SK-N-SH (cell line): ENCODE measurements around the gene NECAB2. TPM values are rescaled to one million over a fixed set of nuclear protein-coding genes. Genes with fewer than 3 reads are reported as not detected.

Experiments
- CTCF ChIA-PET: fragments of 300-600, 350-600 bp; formaldehyde crosslinking; extraction: SDS; loops from one replicate; lab custom pipeline; 2021; lab: Yijun Ruan, JAX
- POLR2A ChIA-PET: fragments of 350-600 bp; sonication (Branson Sonifier 250); formaldehyde crosslinking; extraction: SDS; loops from one replicate; lab custom pipeline; 2020; ENCODE audit warnings: antibody characterized with exemption, inconsistent platforms; lab: Yijun Ruan, JAX
- DNase-seq: peaks from one replicate; pipeline ENCODE4 v3.0.0; 2012
- H2AFZ ChIP-seq: fragments of 200-600 bp; sonication (generic); 2 replicates; pipeline ENCODE4 v1.8.1; 2016; ENCODE audit warnings: antibody characterized with exemption, mild to moderate bottlenecking, low read depth
- H3F3A ChIP-seq: fragments of 200-600 bp; sonication (generic); replicated peaks from 2 replicates; pipeline ENCODE3; 2016; ENCODE audit warnings: antibody characterized with exemption, mild to moderate bottlenecking; ENCODE audit not compliant: insufficient read depth
- H3K27ac ChIP-seq, 2 experiments: fragments of 200-500 bp in 1 of 2; fragments of 200-600 bp in 1 of 2; sonication (Bioruptor generic) in 1 of 2; sonication (generic), shearing (Covaris generic) in 1 of 2; 2 replicates each; pipeline versions ENCODE4 v1.5.1 to v1.6.1; 2014 to 2016; ENCODE audit warnings: low read depth in 2 of 2, inconsistent platforms in 1 of 2, low read length in 1 of 2, mild to moderate bottlenecking in 1 of 2, mixed read lengths in 1 of 2
- H3K27me3 ChIP-seq: fragments of 200-600 bp; sonication (generic), shearing (Covaris generic); 2 replicates; pipeline ENCODE4 v1.6.1; 2016; ENCODE audit warnings: mixed run types; ENCODE audit not compliant: insufficient read depth
- H3K36me3 ChIP-seq, 2 experiments: fragments of 200-500 bp in 1 of 2; fragments of 200-600 bp in 1 of 2; sonication (Bioruptor generic) in 1 of 2; sonication (generic) in 1 of 2; replicated peaks in 1 of 2; 2 replicates each; pipeline versions ENCODE3 to v1.5.1; 2014 to 2016; ENCODE audit warnings: low read length in 1 of 2, mild to moderate bottlenecking in 1 of 2; ENCODE audit not compliant: insufficient read depth in 2 of 2, control insufficient read depth in 1 of 2
- H3K4me1 ChIP-seq, 2 experiments: fragments of 200-500 bp in 1 of 2; fragments of 200-600 bp in 1 of 2; sonication (Bioruptor generic) in 1 of 2; sonication (generic), shearing (Covaris generic) in 1 of 2; 2 replicates each; pipeline versions ENCODE4 v1.5.1 to v1.6.1; 2014 to 2016; ENCODE audit warnings: low read depth in 1 of 2, low read length in 1 of 2, mixed run types in 1 of 2; ENCODE audit not compliant: insufficient read depth in 2 of 2, control insufficient read depth in 1 of 2
- H3K4me2 ChIP-seq: fragments of 200-600 bp; sonication (generic), shearing (Covaris generic); 2 replicates; pipeline ENCODE4 v1.6.1; 2017; ENCODE audit warnings: mixed run types
- H3K4me3 ChIP-seq, 2 experiments: fragments of 200-500 bp in 1 of 2; fragments of 200-600 bp in 1 of 2; sonication (Bioruptor generic) in 1 of 2; sonication (generic), shearing (Covaris generic) in 1 of 2; 2 replicates each; pipeline versions ENCODE4 v1.5.1 to v1.8.1; 2014 to 2016; ENCODE audit warnings: low read depth in 2 of 2, inconsistent platforms in 1 of 2, low read length in 1 of 2, mild to moderate bottlenecking in 1 of 2, mixed read lengths in 1 of 2, moderate library complexity in 1 of 2
- H3K79me2 ChIP-seq: fragments of 200-600 bp; sonication (generic); 2 replicates; pipeline ENCODE4 v1.8.1; 2017; ENCODE audit warnings: mild to moderate bottlenecking; ENCODE audit not compliant: insufficient read depth
- H3K9ac ChIP-seq: fragments of 200-600 bp; sonication (generic); 2 replicates; pipeline ENCODE4 v1.6.1; 2017; ENCODE audit warnings: mixed run types
- H3K9me2 ChIP-seq: fragments of 200-600 bp; sonication (generic); 2 replicates; pipeline ENCODE4 v1.6.1; 2017; ENCODE audit warnings: mixed run types
- H3K9me3 ChIP-seq: fragments of 200-600 bp; sonication (generic); 2 replicates; pipeline ENCODE4 v1.6.1; 2017; ENCODE audit warnings: mixed run types, mild to moderate bottlenecking, moderate library complexity
- H4K20me1 ChIP-seq: fragments of 200-600 bp; sonication (generic); 2 replicates; pipeline ENCODE4 v1.6.1; 2017; ENCODE audit warnings: mild to moderate bottlenecking, mixed run types; ENCODE audit not compliant: insufficient read depth
- ELF1 ChIP-seq: IDR thresholded peaks from 2 replicates; pipeline ENCODE4 v1.4.0; 2012
- FOSL2 ChIP-seq: IDR thresholded peaks from 2 replicates; pipeline ENCODE4 v1.4.0; 2012; ENCODE audit warnings: low read depth, mild to moderate bottlenecking, moderate library complexity, borderline replicate concordance
- NFIC ChIP-seq: IDR thresholded peaks from 2 replicates; pipeline ENCODE4 v1.4.0; 2012; ENCODE audit warnings: borderline replicate concordance
- NRF1 ChIP-seq: IDR thresholded peaks from 2 replicates; pipeline ENCODE4 v1.6.1; 2012; ENCODE audit warnings: low read depth, mild to moderate bottlenecking, low read length
- PBX3 ChIP-seq: IDR thresholded peaks from 2 replicates; pipeline ENCODE4; 2012
- RCOR1 ChIP-seq: fragments of 150-350 bp; IDR thresholded peaks from 2 replicates; pipeline ENCODE4 v1.6.1; 2017; ENCODE audit warnings: antibody characterized with exemption, low read length
- SIN3A ChIP-seq: IDR thresholded peaks from 2 replicates; pipeline ENCODE4 v1.6.1; 2012; ENCODE audit warnings: low read depth, mild to moderate bottlenecking, low read length, moderate library complexity, borderline replicate concordance
- SMC3 ChIP-seq: IDR thresholded peaks from 2 replicates; pipeline ENCODE4 v1.6.1; 2012; ENCODE audit warnings: low read depth, low read length, improper control_type of control experiment
- TAF1 ChIP-seq: IDR thresholded peaks from 2 replicates; pipeline ENCODE4 v1.6.1; 2012; ENCODE audit warnings: low read depth, mild to moderate bottlenecking, low read length, moderate library complexity, borderline replicate concordance
- TCF12 ChIP-seq: IDR thresholded peaks from 2 replicates; pipeline ENCODE4 v1.4.0; 2012
- USF1 ChIP-seq: IDR thresholded peaks from 2 replicates; pipeline ENCODE4 v1.4.0; 2012; ENCODE audit warnings: low read depth, borderline replicate concordance
- YY1 ChIP-seq: IDR thresholded peaks from 2 replicates; pipeline ENCODE4 v1.4.0; 2012; ENCODE audit warnings: low read depth, mild to moderate bottlenecking
- WGBS: methylation state at CpG from one replicate; pipeline ENCODE4 v1.1.6; 2017; ENCODE audit warnings: low lambda C conversion rate; 5-methylcytosine and 5-hydroxymethylcytosine counted together
- polyA plus RNA-seq, 3 experiments: library from polyadenylated mRNA; depleted of rRNA; stranded (reverse); fragments of >200 nt; gene quantifications; 2 replicates each; pipeline ENCODE4 v1.2.3, GENCODE V29; 2012

Gene NECAB2
- polyA plus RNA-seq, 1 of the 3 experiments (the other 2 are of a cell fraction) = 0.58 TPM

- POLR2A ChIA-PET = no interaction called here
Observed at GRCh38 chr16:84005391-84005790, 37.3 kb downstream of the NECAB2 start.

GRCh38 chr16:84007520-84007919, 39.5 kb downstream of the NECAB2 start:
- Histone ChIP-seq H3K27ac (no peak overlapping the region), H3K9ac (no peak overlapping the region), H3K36me3 (no peaks in the 10 kb centered on the region), H3K9me3 (no peaks in the 10 kb centered on the region), H3K79me2 (no peaks in the 10 kb centered on the region), H4K20me1 (no peaks in the 10 kb centered on the region), H3K4me2 (no peak overlapping the region), H3F3A (no peaks in the 10 kb centered on the region), H3K27me3 (peaks cover 11% of the 10 kb centered on the region; the same call in 1 of the 2 replicates), H2AFZ (no peak overlapping the region), H3K9me2 (no peaks in the 10 kb centered on the region), H3K4me1 (no peaks in the 10 kb centered on the region), H3K4me3 (no peak overlapping the region)
- ChIA-PET POLR2A (no interaction called here), CTCF (no interaction called here)
- TF ChIP-seq TAF1 = no peak
- no peak for TF ChIP-seq YY1
- TF ChIP-seq TCF12 = no peak
- TF ChIP-seq ELF1 = no peak
- TF ChIP-seq RCOR1 = no peak
- TF ChIP-seq PBX3 = no peak
- TF ChIP-seq FOSL2 = no peak
- no peak for TF ChIP-seq NRF1
- no peak for TF ChIP-seq USF1
- WGBS = 30% methylated on average over 4 of the region's 4 CpGs
- DNase-seq = no peak

More at GRCh38 chr16:84005391-84005790, 37.3 kb downstream of the NECAB2 start:
- H3K79me2 ChIP-seq = no peaks in the 10 kb centered on the region
- 19% methylated on average over 3 of the region's 5 CpGs for WGBS
- no peaks in the 10 kb centered on the region for H4K20me1 ChIP-seq
- DNase-seq = no peak
- TF ChIP-seq NFIC (no peak), FOSL2 (no peak), SMC3 (no peak), SIN3A (no peak), NRF1 (no peak), PBX3 (no peak)
- H3F3A ChIP-seq = no peaks in the 10 kb centered on the region
- no peaks in the 10 kb centered on the region for H3K36me3 ChIP-seq
- no peaks in the 10 kb centered on the region for H3K9me3 ChIP-seq
- no peaks in the 10 kb centered on the region for H3K9me2 ChIP-seq
- H3K27me3 ChIP-seq = peaks cover 11% of the 10 kb centered on the region; the same call in 1 of the 2 replicates
- H3K4me1 ChIP-seq = no peaks in the 10 kb centered on the region
- no peak overlapping the region for H3K4me2 ChIP-seq
- no peak overlapping the region for H2AFZ ChIP-seq
- H3K4me3 ChIP-seq = no peak overlapping the region
- CTCF ChIA-PET = interaction anchor here (0.7 to 1.3 kb wide), 2 partner anchors 23 to 61 kb away, joined by 3 to 4 read pairs; no protein-coding TSS in a partner anchor
- no peak overlapping the region for H3K9ac ChIP-seq
- no peak overlapping the region for H3K27ac ChIP-seq
